GM23338 (cell line): ENCODE data around the gene SMIM5. TPM values are rescaled to one million over a fixed set of nuclear protein-coding genes. Genes with fewer than 3 reads are reported as not detected.
A peak's percentile ranks its signal among the peaks of the same experiment; 100 is the strongest.

Experiments
- ATAC-seq: fragments of 200-7000 bp; cut with Tn5 transposase; 3 replicates; pipeline ENCODE4 v1.9.1; 2020
- DNase-seq: peaks from one replicate; pipeline ENCODE4 v3.0.0-alpha.2; 2015; ENCODE audit warnings: low spot score
- H2AFZ ChIP-seq: fragments of 200-600 bp; sonication (generic); 2 replicates; pipeline ENCODE4 v1.8.0; 2016; ENCODE audit warnings: antibody characterized with exemption, mild to moderate bottlenecking, moderate library complexity
- H3F3A ChIP-seq: fragments of 200-600 bp; sonication (generic); replicated peaks from 2 replicates; pipeline ENCODE4 v1.8.0; 2017; ENCODE audit warnings: antibody characterized with exemption, mixed run types, low read depth
- H3K27ac ChIP-seq: fragments of 200-600 bp; sonication (generic); 2 replicates; pipeline ENCODE4 v1.6.1; 2016; ENCODE audit warnings: low read depth
- H3K27me3 ChIP-seq: fragments of 200-600 bp; sonication (generic); 2 replicates; pipeline ENCODE4 v1.8.0; 2016; ENCODE audit warnings: mild to moderate bottlenecking, mixed run types, moderate library complexity; ENCODE audit not compliant: insufficient read depth
- H3K36me3 ChIP-seq: fragments of 200-600 bp; sonication (generic); 2 replicates; pipeline ENCODE4 v1.8.0; 2016; ENCODE audit warnings: mild to moderate bottlenecking; ENCODE audit not compliant: insufficient read depth
- H3K4me1 ChIP-seq: fragments of 200-600 bp; sonication (generic); 2 replicates; pipeline ENCODE4 v1.8.0; 2016; ENCODE audit warnings: mild to moderate bottlenecking, moderate library complexity; ENCODE audit not compliant: insufficient read depth
- H3K4me2 ChIP-seq: fragments of 200-600 bp; sonication (generic); 2 replicates; pipeline ENCODE4 v1.7.1; 2017; ENCODE audit warnings: mixed run types
- H3K4me3 ChIP-seq: fragments of 200-600 bp; sonication (generic); 2 replicates; pipeline ENCODE4 v1.6.1; 2016; ENCODE audit warnings: mixed run types
- H3K79me2 ChIP-seq: fragments of 200-600 bp; sonication (generic); replicated peaks from 2 replicates; pipeline ENCODE4 v1.8.0; 2017; ENCODE audit warnings: mild to moderate bottlenecking; ENCODE audit not compliant: insufficient read depth
- H3K9me2 ChIP-seq: fragments of 200-600 bp; sonication (generic); 2 replicates; pipeline ENCODE4 v1.8.0; 2017; ENCODE audit not compliant: insufficient read depth
- H4K20me1 ChIP-seq: fragments of 200-600 bp; sonication (generic); replicated peaks from 2 replicates; pipeline ENCODE4 v1.8.0; 2017; ENCODE audit warnings: mild to moderate bottlenecking; ENCODE audit not compliant: insufficient read depth
- H3K27ac Mint-ChIP-seq: 2 replicates; pipeline ENCODE4 v1.8.0; 2020; ENCODE audit warnings: inconsistent platforms, mild to moderate bottlenecking, moderate library complexity, mixed read lengths
- H3K27me3 Mint-ChIP-seq: 3 replicates; pipeline ENCODE4 v1.8.0; 2022; ENCODE audit warnings: low read depth, mild to moderate bottlenecking, moderate library complexity, mixed read lengths, inconsistent platforms; ENCODE audit not compliant: insufficient read depth, poor library complexity
- H3K36me3 Mint-ChIP-seq: 3 replicates; pipeline ENCODE4 v1.8.0; 2021; ENCODE audit warnings: low read depth, mild to moderate bottlenecking, inconsistent platforms, moderate library complexity, mixed read lengths
- H3K4me1 Mint-ChIP-seq: 3 replicates; pipeline ENCODE4 v1.8.0; 2020; ENCODE audit warnings: mild to moderate bottlenecking, inconsistent platforms, mixed read lengths
- H3K4me3 Mint-ChIP-seq: 3 replicates; pipeline ENCODE4 v1.8.0; 2021; ENCODE audit warnings: moderate library complexity, mild to moderate bottlenecking, inconsistent platforms, mixed read lengths
- H3K9me3 Mint-ChIP-seq: 3 replicates; pipeline ENCODE4 v1.8.0; 2020; ENCODE audit warnings: moderate library complexity, mild to moderate bottlenecking, inconsistent platforms, mixed read lengths
- CREB1 ChIP-seq: fragments of 250-450 bp; sonication (Bioruptor Pico); IDR thresholded peaks from 2 replicates; pipeline ENCODE4 v1.5.0; 2020; ENCODE audit warnings: low read depth, mild to moderate bottlenecking, moderate library complexity
- EZH2 ChIP-seq: fragments of 200-600 bp; sonication (generic); IDR thresholded peaks from one replicate; pipeline ENCODE4 v1.8.0; 2017; ENCODE audit warnings: antibody characterized with exemption, mild to moderate bottlenecking, low read depth; ENCODE audit not compliant: unreplicated experiment
- EZH2phosphoT487 ChIP-seq: fragments of 200-600 bp; sonication (generic); IDR thresholded peaks from one replicate; pipeline ENCODE4 v1.8.1; 2018; ENCODE audit warnings: antibody characterized with exemption; ENCODE audit not compliant: unreplicated experiment
- JUNB ChIP-seq: IDR thresholded peaks from one replicate; pipeline ENCODE4 v1.6.1; 2016; ENCODE audit warnings: antibody characterized with exemption; ENCODE audit not compliant: unreplicated experiment
- NANOG ChIP-seq: IDR thresholded peaks from 2 replicates; pipeline ENCODE4 v1.6.1; 2016; ENCODE audit warnings: antibody characterized with exemption, borderline replicate concordance
- POLR2AphosphoS5 ChIP-seq: IDR thresholded peaks from 2 replicates; pipeline ENCODE4 v1.6.1; 2016; ENCODE audit warnings: antibody characterized with exemption, low read depth
- STAT1 ChIP-seq: IDR thresholded peaks from one replicate; pipeline ENCODE4 v1.6.1; 2016; ENCODE audit warnings: antibody characterized with exemption; ENCODE audit not compliant: unreplicated experiment
- ZNF114 ChIP-seq: fragments of 250-450 bp; sonication (Bioruptor Pico); IDR thresholded peaks from 2 replicates; pipeline ENCODE4 v1.5.0; 2020; ENCODE audit warnings: mild to moderate bottlenecking, moderate library complexity
- polyA plus RNA-seq: library from polyadenylated mRNA; unstranded; fragments of >200 nt; fragmentation: Nextera tagmentation; extraction: Ambion mirVana; gene quantifications from 2 replicates; pipeline ENCODE4 v1.2.1, GENCODE V29; 2016
- total RNA-seq: library from RNA; depleted of rRNA; stranded (reverse); fragments of >200 nt; shearing (Covaris generic); gene quantifications from 2 replicates; pipeline ENCODE4 v1.2.3, GENCODE V29; 2014
- TF ChIP-seq, protein P1 (sequence below), 2 experiments: fragments of 200-600 bp in 1 of 2; sonication (generic) in 1 of 2; conservative IDR thresholded peaks; 2 replicates each; pipeline versions ENCODE4 v1.5.1 to v1.6.1; 2016 to 2017; ENCODE audit warnings: antibody characterized with exemption in 2 of 2, low read depth in 2 of 2, mild to moderate bottlenecking in 2 of 2, moderate library complexity in 1 of 2
- TF ChIP-seq, protein P2 (sequence below): IDR thresholded peaks from one replicate; pipeline ENCODE4 v1.6.1; 2018; ENCODE audit warnings: antibody characterized with exemption; ENCODE audit not compliant: unreplicated experiment

SMIM5 gene
- total and polyA plus RNA-seq, 2 experiments from 2014 or later = 0.16 TPM; not detected in 1

DNA sequence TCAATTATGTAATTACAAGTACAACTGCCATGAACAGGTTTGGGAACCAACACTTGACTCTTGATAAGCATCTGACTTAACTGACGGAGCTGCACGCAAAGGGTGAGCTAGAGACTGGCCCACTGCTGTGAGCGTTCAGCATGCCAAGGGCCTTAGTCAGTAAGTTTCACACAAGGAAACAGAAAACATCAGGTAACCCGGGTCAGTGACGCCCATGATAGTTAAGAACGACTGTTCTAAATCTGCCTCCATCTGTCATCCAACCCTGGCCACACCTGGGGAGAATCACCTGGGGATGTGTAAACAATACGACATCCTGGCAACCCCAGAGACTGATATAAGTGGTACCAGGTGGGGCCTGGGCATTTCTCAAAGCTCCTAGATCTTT lies 12.3 kb downstream of the SMIM5 start:
- Histone ChIP-seq H2AFZ (no peak overlapping the region), H3K27me3 (no peaks in the 10 kb centered on the region), H3K4me3 (no peak overlapping the region), H4K20me1 (no peaks in the 10 kb centered on the region; the same call in 1 of the 2 replicates), H3K36me3 (no peaks in the 10 kb centered on the region; the same call in 1 of the 2 replicates), H3K79me2 (no peaks in the 10 kb centered on the region), H3K4me2 (no peak overlapping the region), H3K27ac (peak overlapping the region; percentile 70; the same call in 1 of the 2 replicates), H3K4me1 (peaks cover 16% of the 10 kb centered on the region), H3F3A (no peaks in the 10 kb centered on the region), H3K9me2 (0 out of 2 replicates have a peak, but pooled peaks cover 3% of the 10 kb centered on the region)
- ATAC-seq (no peak), DNase-seq (no peak)
- H3K36me3 Mint-ChIP-seq = peaks cover 19% of the 10 kb centered on the region
- peak overlapping the region; percentile 8; the same call in 1 of the 2 replicates for H3K27ac Mint-ChIP-seq
- no peaks in the 10 kb centered on the region for H3K9me3 Mint-ChIP-seq
- no peak for TF ChIP-seq EZH2
- TF ChIP-seq JUNB = no peak
- no peak for TF ChIP-seq ZNF114
- TF ChIP-seq POLR2AphosphoS5 = no peak
- TF ChIP-seq STAT1 = no peak
- TF ChIP-seq CREB1 (CRISPR knock-in tag) = no peak
- no peak for TF ChIP-seq EZH2phosphoT487
- no peak for TF ChIP-seq NANOG
- no peak overlapping the region for H3K4me3 Mint-ChIP-seq
- peaks cover 17% of the 10 kb centered on the region for H3K4me1 Mint-ChIP-seq
- peaks cover 5% of the 10 kb centered on the region for H3K27me3 Mint-ChIP-seq

DNA sequence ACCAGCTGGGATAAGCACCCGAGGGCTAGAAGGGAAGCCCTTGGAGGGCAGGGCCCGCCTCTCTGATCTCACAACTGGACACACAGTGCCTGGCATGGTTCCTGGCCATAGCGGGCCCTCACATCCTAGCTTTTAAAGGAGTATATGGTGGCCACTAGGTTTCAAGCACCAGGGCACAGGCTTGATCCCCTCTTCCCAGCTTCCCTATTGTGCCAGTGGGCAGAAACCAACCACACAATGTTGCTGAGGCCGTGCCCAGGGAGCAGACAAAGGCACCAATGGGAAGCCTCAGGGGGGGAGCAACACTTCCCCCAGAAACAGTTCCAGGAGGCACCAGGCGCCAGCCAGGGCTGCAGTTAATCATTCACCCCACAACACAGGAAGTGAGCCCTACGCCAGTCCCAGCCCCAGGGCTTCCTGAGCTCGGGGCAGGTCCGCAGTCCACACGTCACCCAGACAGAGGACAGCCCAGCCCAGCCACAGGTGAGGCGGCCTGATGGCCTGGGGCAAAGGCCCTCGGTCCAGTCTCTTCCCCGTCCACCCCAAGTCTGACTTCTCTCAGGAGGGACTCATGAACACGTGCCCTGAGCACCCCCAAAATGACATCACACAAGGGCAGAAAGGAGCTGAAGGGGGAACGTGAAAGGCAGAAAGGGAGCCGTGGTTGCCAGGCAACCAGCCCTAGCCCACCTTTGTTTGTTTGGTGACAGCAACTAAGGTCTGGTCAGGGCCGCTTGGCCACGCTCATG lies 12.8 kb downstream of the SMIM5 start:
- H3F3A ChIP-seq = no peaks in the 10 kb centered on the region
- no peak overlapping the region for H3K4me3 ChIP-seq
- H3K9me3 Mint-ChIP-seq = no peaks in the 10 kb centered on the region
- H3K27ac ChIP-seq = 0 out of 2 replicates have a peak overlapping the region, but pooled peaks have one; percentile 70
- no peak overlapping the region for H3K27ac Mint-ChIP-seq
- no peaks in the 10 kb centered on the region for H3K79me2 ChIP-seq
- H2AFZ ChIP-seq = no peak overlapping the region
- H3K4me2 ChIP-seq = no peak overlapping the region
- no peak overlapping the region for H3K4me3 Mint-ChIP-seq
- H3K36me3 Mint-ChIP-seq = peaks cover 24% of the 10 kb centered on the region
- DNase-seq = no peak
- H4K20me1 ChIP-seq = no peaks in the 10 kb centered on the region; the same call in 1 of the 2 replicates
- H3K27me3 ChIP-seq = no peaks in the 10 kb centered on the region
- H3K27me3 Mint-ChIP-seq = peaks cover 5% of the 10 kb centered on the region
- 0 out of 2 replicates have a peak, but pooled peaks cover 3% of the 10 kb centered on the region for H3K9me2 ChIP-seq
- peaks cover 17% of the 10 kb centered on the region for H3K4me1 Mint-ChIP-seq
- peaks cover 16% of the 10 kb centered on the region for H3K4me1 ChIP-seq
- no peak; the same call in 2 of the 3 replicates for ATAC-seq
- no peaks in the 10 kb centered on the region; the same call in 1 of the 2 replicates for H3K36me3 ChIP-seq
- TF ChIP-seq, protein P1, sequence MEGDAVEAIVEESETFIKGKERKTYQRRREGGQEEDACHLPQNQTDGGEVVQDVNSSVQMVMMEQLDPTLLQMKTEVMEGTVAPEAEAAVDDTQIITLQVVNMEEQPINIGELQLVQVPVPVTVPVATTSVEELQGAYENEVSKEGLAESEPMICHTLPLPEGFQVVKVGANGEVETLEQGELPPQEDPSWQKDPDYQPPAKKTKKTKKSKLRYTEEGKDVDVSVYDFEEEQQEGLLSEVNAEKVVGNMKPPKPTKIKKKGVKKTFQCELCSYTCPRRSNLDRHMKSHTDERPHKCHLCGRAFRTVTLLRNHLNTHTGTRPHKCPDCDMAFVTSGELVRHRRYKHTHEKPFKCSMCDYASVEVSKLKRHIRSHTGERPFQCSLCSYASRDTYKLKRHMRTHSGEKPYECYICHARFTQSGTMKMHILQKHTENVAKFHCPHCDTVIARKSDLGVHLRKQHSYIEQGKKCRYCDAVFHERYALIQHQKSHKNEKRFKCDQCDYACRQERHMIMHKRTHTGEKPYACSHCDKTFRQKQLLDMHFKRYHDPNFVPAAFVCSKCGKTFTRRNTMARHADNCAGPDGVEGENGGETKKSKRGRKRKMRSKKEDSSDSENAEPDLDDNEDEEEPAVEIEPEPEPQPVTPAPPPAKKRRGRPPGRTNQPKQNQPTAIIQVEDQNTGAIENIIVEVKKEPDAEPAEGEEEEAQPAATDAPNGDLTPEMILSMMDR (conservative IDR thresholded peaks at IDR 0.05; ENCODE audit: low read depth in 2 of 2) = no peak
- TF ChIP-seq POLR2AphosphoS5 = no peak
- TF ChIP-seq, protein P2, sequence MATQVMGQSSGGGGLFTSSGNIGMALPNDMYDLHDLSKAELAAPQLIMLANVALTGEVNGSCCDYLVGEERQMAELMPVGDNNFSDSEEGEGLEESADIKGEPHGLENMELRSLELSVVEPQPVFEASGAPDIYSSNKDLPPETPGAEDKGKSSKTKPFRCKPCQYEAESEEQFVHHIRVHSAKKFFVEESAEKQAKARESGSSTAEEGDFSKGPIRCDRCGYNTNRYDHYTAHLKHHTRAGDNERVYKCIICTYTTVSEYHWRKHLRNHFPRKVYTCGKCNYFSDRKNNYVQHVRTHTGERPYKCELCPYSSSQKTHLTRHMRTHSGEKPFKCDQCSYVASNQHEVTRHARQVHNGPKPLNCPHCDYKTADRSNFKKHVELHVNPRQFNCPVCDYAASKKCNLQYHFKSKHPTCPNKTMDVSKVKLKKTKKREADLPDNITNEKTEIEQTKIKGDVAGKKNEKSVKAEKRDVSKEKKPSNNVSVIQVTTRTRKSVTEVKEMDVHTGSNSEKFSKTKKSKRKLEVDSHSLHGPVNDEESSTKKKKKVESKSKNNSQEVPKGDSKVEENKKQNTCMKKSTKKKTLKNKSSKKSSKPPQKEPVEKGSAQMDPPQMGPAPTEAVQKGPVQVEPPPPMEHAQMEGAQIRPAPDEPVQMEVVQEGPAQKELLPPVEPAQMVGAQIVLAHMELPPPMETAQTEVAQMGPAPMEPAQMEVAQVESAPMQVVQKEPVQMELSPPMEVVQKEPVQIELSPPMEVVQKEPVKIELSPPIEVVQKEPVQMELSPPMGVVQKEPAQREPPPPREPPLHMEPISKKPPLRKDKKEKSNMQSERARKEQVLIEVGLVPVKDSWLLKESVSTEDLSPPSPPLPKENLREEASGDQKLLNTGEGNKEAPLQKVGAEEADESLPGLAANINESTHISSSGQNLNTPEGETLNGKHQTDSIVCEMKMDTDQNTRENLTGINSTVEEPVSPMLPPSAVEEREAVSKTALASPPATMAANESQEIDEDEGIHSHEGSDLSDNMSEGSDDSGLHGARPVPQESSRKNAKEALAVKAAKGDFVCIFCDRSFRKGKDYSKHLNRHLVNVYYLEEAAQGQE = no peak
- TF ChIP-seq NANOG = no peak
- TF ChIP-seq EZH2phosphoT487 = no peak
- no peak for TF ChIP-seq ZNF114
